Large intestine (tissue), 3 donors: ENCODE measurements around the gene MYCBP2. TPM values are rescaled to one million over a fixed set of nuclear protein-coding genes. Genes with fewer than 3 reads are reported as not detected.

Source experiments
- DNase-seq, 2 donors: peaks; one replicate each; pipeline versions ENCODE4 v3.0.0 to v3.0.0-alpha.2; 2013
- H3K27ac ChIP-seq: one replicate; pipeline ENCODE4 v1.5.1; 2013; ENCODE audit warnings: low read length
- H3K27me3 ChIP-seq: 2 replicates; pipeline ENCODE4 v1.6.1; 2013; ENCODE audit warnings: low read length; ENCODE audit not compliant: control insufficient read depth, insufficient read depth
- H3K36me3 ChIP-seq: 2 replicates; pipeline ENCODE4 v1.6.1; 2013; ENCODE audit warnings: low read length; ENCODE audit not compliant: control insufficient read depth, insufficient read depth
- H3K4me1 ChIP-seq: one replicate; pipeline ENCODE4 v1.6.1; 2013; ENCODE audit warnings: low read length; ENCODE audit not compliant: control insufficient read depth, insufficient read depth
- H3K4me3 ChIP-seq: one replicate; pipeline ENCODE4 v1.5.1; 2013; ENCODE audit warnings: low read length
- H3K9me3 ChIP-seq: one replicate; pipeline ENCODE4 v1.6.1; 2013; ENCODE audit warnings: mild to moderate bottlenecking, low read depth, low read length, moderate library complexity; ENCODE audit not compliant: control insufficient read depth
- whole genome bisulfite sequencing: methylation state at CpG from one replicate; pipeline ENCODE4 v1.1.5; 2013; ENCODE audit warnings: low lambda C conversion rate; ENCODE audit not compliant: insufficient coverage; 5-methylcytosine and 5-hydroxymethylcytosine counted together
- polyA plus RNA-seq: library from polyadenylated mRNA; unstranded; fragments of 120-200 nt; gene quantifications from one replicate; pipeline ENCODE4 v1.2.1, GENCODE V29; 2013

The MYCBP2 gene
- polyA plus RNA-seq, 1 donor = 41.8 TPM

DNA sequence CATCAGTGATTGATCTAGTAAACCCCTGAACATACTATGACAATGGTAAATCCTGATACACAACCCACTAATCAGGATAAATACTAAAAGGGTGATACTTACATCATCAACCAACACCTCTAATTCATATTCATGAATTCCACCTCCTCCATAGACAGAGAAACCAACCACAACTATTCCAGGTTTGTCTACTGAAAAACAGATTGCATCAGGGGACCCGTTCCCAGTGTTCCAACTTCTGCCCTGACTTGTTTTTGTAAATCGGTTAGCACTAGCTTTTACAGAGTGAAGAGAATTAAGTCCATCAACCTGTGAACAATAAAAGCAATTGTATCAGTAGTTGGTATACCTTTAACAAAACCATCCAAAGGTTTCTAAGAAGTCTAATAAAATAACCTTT lies 149.2 kb downstream of the MYCBP2 start:
- Histone ChIP-seq H3K27ac (no peak overlapping the region), H3K4me1 (no peaks in the 10 kb centered on the region), H3K9me3 (no peaks in the 10 kb centered on the region), H3K4me3 (no peak overlapping the region), H3K36me3 (peaks cover 42% of the 10 kb centered on the region), H3K27me3 (no peaks in the 10 kb centered on the region)
- 100% methylated on average over 2 of the region's 2 CpGs for WGBS
- DNase-seq = no peak

DNA sequence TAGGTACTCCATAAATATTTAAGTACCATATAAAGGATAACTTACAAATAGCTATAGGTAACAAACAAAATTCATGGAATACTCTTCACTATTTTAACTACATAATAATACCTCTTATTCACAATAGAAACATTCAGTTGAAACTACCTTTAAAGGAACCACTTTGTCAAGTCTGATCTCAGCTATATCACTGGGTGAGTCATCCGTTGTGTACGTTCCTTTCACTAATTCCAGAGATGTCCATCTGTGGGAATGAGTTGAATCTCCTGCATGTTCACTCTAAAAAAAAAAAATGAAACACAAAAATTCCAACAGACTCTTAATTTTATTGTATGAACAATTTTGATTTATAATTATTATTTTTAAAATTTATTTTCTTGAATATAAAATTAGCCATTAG lies 150.5 kb downstream of the MYCBP2 start:
- no peak overlapping the region for H3K4me3 ChIP-seq
- no peak overlapping the region for H3K27ac ChIP-seq
- no peaks in the 10 kb centered on the region for H3K27me3 ChIP-seq
- H3K36me3 ChIP-seq = peaks cover 46% of the 10 kb centered on the region
- no peak for DNase-seq
- WGBS = no CpG with 5 or more reads among the region's 2 CpGs
- no peaks in the 10 kb centered on the region for H3K4me1 ChIP-seq
- H3K9me3 ChIP-seq = no peaks in the 10 kb centered on the region

DNA sequence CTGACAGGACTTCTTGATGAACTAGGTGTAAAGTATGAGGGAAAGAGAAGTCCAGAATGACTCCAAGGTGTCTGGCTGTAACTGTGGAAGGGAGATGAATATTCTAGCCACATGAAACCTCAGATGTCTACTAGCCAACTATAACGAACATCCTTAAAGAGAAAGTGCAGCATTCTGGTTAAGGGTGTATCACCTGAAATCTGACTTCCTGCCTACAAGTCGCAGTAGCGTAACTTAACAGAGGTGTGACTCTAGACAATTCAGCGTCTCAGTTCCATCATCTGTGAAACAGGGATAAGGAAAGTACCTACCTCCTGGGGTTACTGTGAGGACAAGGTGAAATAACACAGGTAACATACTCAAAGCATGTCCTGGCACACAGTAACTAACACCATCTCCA lies 154.2 kb downstream of the MYCBP2 start:
- Histone ChIP-seq H3K36me3 (peaks cover 42% of the 10 kb centered on the region), H3K27ac (no peak overlapping the region), H3K9me3 (no peaks in the 10 kb centered on the region), H3K4me1 (no peaks in the 10 kb centered on the region), H3K27me3 (no peaks in the 10 kb centered on the region), H3K4me3 (no peak overlapping the region)
- no CpG with 5 or more reads among the region's 4 CpGs for WGBS
- DNase-seq = no peak

DNA sequence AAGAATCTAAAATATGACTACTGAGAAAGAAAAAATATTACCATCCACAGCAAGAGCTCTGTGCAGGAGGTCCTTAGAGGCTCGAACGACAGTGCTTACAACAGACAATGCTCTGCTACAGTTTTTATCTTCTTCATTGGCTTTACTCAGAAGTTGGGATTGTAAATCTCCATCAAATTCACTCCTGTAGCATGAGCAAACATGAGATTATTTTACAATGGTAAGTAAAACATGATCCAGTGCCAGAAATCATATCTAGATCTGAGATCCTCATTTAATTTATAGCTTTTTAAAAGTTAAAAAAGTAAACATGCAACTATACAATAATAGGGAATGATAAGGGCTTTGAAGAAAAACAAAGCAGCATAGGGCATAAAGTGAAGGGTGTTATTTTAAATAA lies 155.4 kb downstream of the MYCBP2 start:
- WGBS = no CpG with 5 or more reads among the region's 2 CpGs
- peaks cover 42% of the 10 kb centered on the region for H3K36me3 ChIP-seq
- no peak overlapping the region for H3K4me3 ChIP-seq
- no peaks in the 10 kb centered on the region for H3K9me3 ChIP-seq
- DNase-seq = no peak
- H3K4me1 ChIP-seq = no peaks in the 10 kb centered on the region
- no peak overlapping the region for H3K27ac ChIP-seq
- H3K27me3 ChIP-seq = no peaks in the 10 kb centered on the region

DNA sequence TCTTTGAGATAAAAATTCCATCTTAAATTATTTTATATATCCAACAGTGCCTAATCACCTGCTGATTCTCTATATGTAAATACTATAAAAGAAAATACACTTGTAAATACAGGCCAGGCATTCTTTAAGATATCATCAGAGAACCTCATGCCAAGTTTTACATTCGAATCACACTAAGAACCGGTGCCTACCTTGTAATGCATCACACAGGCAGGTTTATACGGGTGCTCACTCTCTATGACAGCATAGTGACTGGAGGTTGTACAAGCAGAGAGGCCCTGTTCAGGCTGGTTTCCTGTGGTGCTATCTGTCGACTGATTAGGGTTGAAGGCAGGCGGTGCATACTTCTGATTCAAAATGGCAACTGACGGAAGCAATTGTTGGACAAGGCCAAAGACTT lies 158.7 kb downstream of the MYCBP2 start:
- H3K36me3 ChIP-seq = peaks cover 33% of the 10 kb centered on the region
- peak in 1 of 2 donors; percentile 65 for DNase-seq
- H3K4me3 ChIP-seq = no peak overlapping the region

DNA sequence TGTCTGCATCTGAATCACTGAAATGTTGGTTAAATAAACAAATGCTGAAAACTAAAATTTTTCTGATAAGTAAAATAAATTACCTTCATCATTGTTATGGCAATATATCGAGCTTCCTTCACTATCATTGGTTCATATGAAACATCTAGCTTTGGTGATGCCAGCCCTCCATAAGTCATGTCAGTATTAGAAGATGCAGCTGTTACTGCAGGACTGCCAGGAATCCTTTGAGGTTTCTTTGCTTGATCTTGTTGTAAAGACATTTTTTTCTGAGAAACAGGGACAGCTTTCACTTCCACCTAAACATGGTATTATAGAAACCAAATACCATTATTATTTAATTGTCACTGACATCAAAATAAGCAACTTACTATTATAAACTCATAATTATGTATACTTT lies 176.2 kb downstream of the MYCBP2 start:
- Histone ChIP-seq H3K27me3 (no peaks in the 10 kb centered on the region), H3K4me1 (no peaks in the 10 kb centered on the region), H3K27ac (no peak overlapping the region), H3K4me3 (no peak overlapping the region), H3K36me3 (peaks cover 24% of the 10 kb centered on the region), H3K9me3 (no peaks in the 10 kb centered on the region)
- no CpG with 5 or more reads among the region's 1 CpG for WGBS
- DNase-seq = no peak

More for the DNA sequence above, 158.7 kb downstream of the MYCBP2 start:
- H3K27me3 ChIP-seq = no peaks in the 10 kb centered on the region
- H3K9me3 ChIP-seq = no peaks in the 10 kb centered on the region
- WGBS = no CpG with 5 or more reads among the region's 6 CpGs
- H3K27ac ChIP-seq = no peak overlapping the region
- H3K4me1 ChIP-seq = no peaks in the 10 kb centered on the region

DNA sequence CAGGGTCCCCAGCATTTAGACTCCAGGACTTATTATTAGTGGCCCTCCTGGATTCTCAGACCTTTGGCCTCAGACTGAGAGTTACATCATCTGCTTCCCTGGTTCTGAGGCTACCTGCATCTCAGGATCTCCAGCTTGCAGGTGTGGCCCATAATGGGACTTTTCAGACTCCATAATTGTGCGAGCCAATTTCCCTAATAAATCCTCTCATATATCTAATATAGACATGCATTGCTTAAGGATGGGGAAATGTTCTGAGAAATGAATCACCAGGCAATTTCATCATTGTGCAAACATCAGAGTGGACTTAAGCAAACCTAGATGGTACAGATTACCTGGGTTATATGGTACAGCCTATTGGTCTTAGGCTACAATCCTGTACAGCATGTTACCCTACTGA lies 183.5 kb downstream of the MYCBP2 start:
- H3K36me3 ChIP-seq = peaks cover 23% of the 10 kb centered on the region
- no peaks in the 10 kb centered on the region for H3K9me3 ChIP-seq
- peak; percentile 60 to 79 for DNase-seq
- no peak overlapping the region for H3K4me3 ChIP-seq
- no CpG with 5 or more reads among the region's 1 CpG for WGBS
- H3K4me1 ChIP-seq = no peaks in the 10 kb centered on the region
- no peak overlapping the region for H3K27ac ChIP-seq
- H3K27me3 ChIP-seq = no peaks in the 10 kb centered on the region

GRCh38 chr13:77139306-77139705 lies 187.6 kb downstream of the MYCBP2 start:
- no peak for DNase-seq
- H3K4me3 ChIP-seq = no peak overlapping the region
- no peaks in the 10 kb centered on the region for H3K27me3 ChIP-seq
- no peaks in the 10 kb centered on the region for H3K4me1 ChIP-seq
- no peak overlapping the region for H3K27ac ChIP-seq
- peaks cover 11% of the 10 kb centered on the region for H3K36me3 ChIP-seq
- no peaks in the 10 kb centered on the region for H3K9me3 ChIP-seq

DNA sequence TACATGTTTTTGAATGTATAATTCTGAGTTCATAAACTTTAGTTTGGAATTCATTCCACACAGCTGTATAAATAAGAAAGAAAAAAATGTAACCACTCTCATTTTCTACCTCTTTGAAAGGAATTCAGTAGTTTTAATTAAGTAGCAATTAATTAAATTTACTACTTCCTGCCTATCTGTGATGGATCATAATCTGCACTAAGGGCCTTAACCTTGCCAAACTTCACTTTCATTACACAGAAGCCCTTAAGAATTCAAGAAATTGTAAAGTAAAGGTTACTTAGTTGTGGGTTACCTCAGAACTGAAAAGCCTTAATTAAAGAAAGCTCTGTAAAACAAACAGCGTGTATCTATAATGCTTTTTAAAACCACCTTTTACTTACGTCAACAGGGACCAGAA lies 188.1 kb downstream of the MYCBP2 start:
- DNase-seq = no peak
- Histone ChIP-seq H3K9me3 (no peaks in the 10 kb centered on the region), H3K4me1 (no peaks in the 10 kb centered on the region), H3K36me3 (peaks cover 10% of the 10 kb centered on the region), H3K27ac (no peak overlapping the region), H3K4me3 (no peak overlapping the region), H3K27me3 (no peaks in the 10 kb centered on the region)
- WGBS = no CpG with 5 or more reads among the region's 2 CpGs

- Histone ChIP-seq H3K4me3 (no peak overlapping the region), H3K9me3 (no peaks in the 10 kb centered on the region), H3K27ac (no peak overlapping the region), H3K36me3 (peaks cover 8% of the 10 kb centered on the region), H3K4me1 (no peaks in the 10 kb centered on the region), H3K27me3 (no peaks in the 10 kb centered on the region)
- DNase-seq = no peak
- 68% methylated on average over 2 of the region's 3 CpGs for WGBS
Observed at GRCh38 chr13:77136902-77137420, 189.9 kb downstream of the MYCBP2 start.

DNA sequence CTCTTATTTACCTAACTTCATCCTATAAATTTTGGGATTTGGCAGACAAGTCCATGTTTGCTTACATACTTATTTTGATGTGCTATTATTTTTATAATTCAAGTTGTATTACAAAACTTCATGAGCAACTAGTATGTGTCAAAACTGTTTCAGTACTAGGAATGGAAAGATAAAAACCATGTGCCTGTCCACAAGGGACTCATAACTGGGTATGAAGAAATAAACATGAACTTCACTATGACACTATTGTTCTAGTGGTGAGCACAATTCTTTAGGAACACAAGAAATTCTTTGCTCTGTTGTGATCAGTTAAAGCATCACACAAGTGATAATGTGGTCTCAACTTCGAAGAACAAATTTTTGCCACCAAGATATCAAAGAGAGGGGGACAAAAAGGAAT lies 202.5 kb downstream of the MYCBP2 start:
- H3K4me3 ChIP-seq = no peak overlapping the region
- H3K4me1 ChIP-seq = no peaks in the 10 kb centered on the region
- peaks cover 5% of the 10 kb centered on the region for H3K36me3 ChIP-seq
- 100% methylated on average over 1 of the region's 1 CpG for WGBS
- H3K9me3 ChIP-seq = no peaks in the 10 kb centered on the region
- H3K27ac ChIP-seq = no peak overlapping the region
- DNase-seq = no peak
- no peaks in the 10 kb centered on the region for H3K27me3 ChIP-seq
